ENCODE measurements around the gene ZNF473. TPM values are rescaled to one million over a fixed set of nuclear protein-coding genes. Genes with fewer than 3 reads are reported as not detected.

The ZNF473 gene
- total and polyA plus RNA-seq, 2 of the 13 experiments (the other 11 are each of a cell fraction or from before 2014, with no cell fraction given) = 5.8 to 11.9 TPM

- whole genome bisulfite sequencing (ENCODE audit: low lambda C conversion rate) = 96% methylated on average over 7 of the region's 7 CpGs
- intact Hi-C loops (cut with micrococcal nuclease; ENCODE audit: unreplicated experiment) = no loop called here
- no peak for FAIRE-seq
- H3K4me3 ChIP-seq (replicated peaks in 1 of 3; ENCODE audit: insufficient read depth in 1 of 3, low read depth in 2 of 3, low read length in 3 of 3) = no peak overlapping the region
- POLR2A ChIA-PET = no interaction called here
- no peaks in the 10 kb centered on the region for H3K9me3 ChIP-seq (ENCODE audit: low read length)
- H2AFZ ChIP-seq (ENCODE audit: low read length) = no peak overlapping the region
- TF ChIP-seq ERF (CRISPR knock-in tag; IDR thresholded peaks at IDR 0.05) = no peak
- TF ChIP-seq ELK4 (CRISPR knock-in tag; IDR thresholded peaks at IDR 0.05; ENCODE audit: borderline replicate concordance) = no peak
- TF ChIP-seq CAMTA2 (CRISPR knock-in tag; IDR thresholded peaks at IDR 0.05; ENCODE audit: borderline replicate concordance) = no peak
- TF ChIP-seq EHMT2 (IDR thresholded peaks at IDR 0.05; ENCODE audit: borderline replicate concordance, low read depth, low read length) = no peak
- TF ChIP-seq, protein P1, sequence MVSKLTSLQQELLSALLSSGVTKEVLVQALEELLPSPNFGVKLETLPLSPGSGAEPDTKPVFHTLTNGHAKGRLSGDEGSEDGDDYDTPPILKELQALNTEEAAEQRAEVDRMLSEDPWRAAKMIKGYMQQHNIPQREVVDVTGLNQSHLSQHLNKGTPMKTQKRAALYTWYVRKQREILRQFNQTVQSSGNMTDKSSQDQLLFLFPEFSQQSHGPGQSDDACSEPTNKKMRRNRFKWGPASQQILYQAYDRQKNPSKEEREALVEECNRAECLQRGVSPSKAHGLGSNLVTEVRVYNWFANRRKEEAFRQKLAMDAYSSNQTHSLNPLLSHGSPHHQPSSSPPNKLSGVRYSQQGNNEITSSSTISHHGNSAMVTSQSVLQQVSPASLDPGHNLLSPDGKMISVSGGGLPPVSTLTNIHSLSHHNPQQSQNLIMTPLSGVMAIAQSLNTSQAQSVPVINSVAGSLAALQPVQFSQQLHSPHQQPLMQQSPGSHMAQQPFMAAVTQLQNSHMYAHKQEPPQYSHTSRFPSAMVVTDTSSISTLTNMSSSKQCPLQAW (CRISPR knock-in tag; IDR thresholded peaks at IDR 0.05) = no peak
- no peak for TF ChIP-seq HNF4A (CRISPR knock-in tag; IDR thresholded peaks at IDR 0.05)
- no peak for TF ChIP-seq PAF1 (CRISPR knock-in tag; IDR thresholded peaks at IDR 0.05)
- TF ChIP-seq RBM22 (optimal IDR thresholded peaks at IDR 0.05; ENCODE audit: low read length) = no peak
- TF ChIP-seq, protein P2, sequence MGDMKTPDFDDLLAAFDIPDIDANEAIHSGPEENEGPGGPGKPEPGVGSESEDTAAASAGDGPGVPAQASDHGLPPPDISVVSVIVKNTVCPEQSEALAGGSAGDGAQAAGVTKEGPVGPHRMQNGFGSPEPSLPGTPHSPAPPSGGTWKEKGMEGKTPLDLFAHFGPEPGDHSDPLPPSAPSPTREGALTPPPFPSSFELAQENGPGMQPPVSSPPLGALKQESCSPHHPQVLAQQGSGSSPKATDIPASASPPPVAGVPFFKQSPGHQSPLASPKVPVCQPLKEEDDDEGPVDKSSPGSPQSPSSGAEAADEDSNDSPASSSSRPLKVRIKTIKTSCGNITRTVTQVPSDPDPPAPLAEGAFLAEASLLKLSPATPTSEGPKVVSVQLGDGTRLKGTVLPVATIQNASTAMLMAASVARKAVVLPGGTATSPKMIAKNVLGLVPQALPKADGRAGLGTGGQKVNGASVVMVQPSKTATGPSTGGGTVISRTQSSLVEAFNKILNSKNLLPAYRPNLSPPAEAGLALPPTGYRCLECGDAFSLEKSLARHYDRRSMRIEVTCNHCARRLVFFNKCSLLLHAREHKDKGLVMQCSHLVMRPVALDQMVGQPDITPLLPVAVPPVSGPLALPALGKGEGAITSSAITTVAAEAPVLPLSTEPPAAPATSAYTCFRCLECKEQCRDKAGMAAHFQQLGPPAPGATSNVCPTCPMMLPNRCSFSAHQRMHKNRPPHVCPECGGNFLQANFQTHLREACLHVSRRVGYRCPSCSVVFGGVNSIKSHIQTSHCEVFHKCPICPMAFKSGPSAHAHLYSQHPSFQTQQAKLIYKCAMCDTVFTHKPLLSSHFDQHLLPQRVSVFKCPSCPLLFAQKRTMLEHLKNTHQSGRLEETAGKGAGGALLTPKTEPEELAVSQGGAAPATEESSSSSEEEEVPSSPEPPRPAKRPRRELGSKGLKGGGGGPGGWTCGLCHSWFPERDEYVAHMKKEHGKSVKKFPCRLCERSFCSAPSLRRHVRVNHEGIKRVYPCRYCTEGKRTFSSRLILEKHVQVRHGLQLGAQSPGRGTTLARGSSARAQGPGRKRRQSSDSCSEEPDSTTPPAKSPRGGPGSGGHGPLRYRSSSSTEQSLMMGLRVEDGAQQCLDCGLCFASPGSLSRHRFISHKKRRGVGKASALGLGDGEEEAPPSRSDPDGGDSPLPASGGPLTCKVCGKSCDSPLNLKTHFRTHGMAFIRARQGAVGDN (CRISPR knock-in tag; IDR thresholded peaks at IDR 0.05) = no peak
- TF ChIP-seq ZKSCAN8 (CRISPR knock-in tag; IDR thresholded peaks at IDR 0.05; ENCODE audit: borderline replicate concordance) = no peak
- TF ChIP-seq NKX3-1 (CRISPR knock-in tag; IDR thresholded peaks at IDR 0.05) = no peak
- no peak for TF ChIP-seq RFX3 (CRISPR knock-in tag; IDR thresholded peaks at IDR 0.05)
- no peak for TF ChIP-seq RBFOX2 (IDR thresholded peaks at IDR 0.05; ENCODE audit: low read depth, low read length)
- TF ChIP-seq ZBTB26 (CRISPR knock-in tag; IDR thresholded peaks at IDR 0.05; ENCODE audit: borderline replicate concordance) = no peak
- TF ChIP-seq, protein P3, sequence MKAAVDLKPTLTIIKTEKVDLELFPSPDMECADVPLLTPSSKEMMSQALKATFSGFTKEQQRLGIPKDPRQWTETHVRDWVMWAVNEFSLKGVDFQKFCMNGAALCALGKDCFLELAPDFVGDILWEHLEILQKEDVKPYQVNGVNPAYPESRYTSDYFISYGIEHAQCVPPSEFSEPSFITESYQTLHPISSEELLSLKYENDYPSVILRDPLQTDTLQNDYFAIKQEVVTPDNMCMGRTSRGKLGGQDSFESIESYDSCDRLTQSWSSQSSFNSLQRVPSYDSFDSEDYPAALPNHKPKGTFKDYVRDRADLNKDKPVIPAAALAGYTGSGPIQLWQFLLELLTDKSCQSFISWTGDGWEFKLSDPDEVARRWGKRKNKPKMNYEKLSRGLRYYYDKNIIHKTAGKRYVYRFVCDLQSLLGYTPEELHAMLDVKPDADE (CRISPR knock-in tag; IDR thresholded peaks at IDR 0.05) = no peak
- no peaks in the 10 kb centered on the region for H4K20me1 ChIP-seq (ENCODE audit: insufficient read depth, low read length)
- DNase-seq (ENCODE audit: low spot score) = no peak
- in situ Hi-C loops (cut with HindIII; ENCODE audit: extremely low pct_ligation_motif_present, low pct_unique_long_range_greater_than_20kb) = no loop called here
- no TSS peak for BruUV-seq (replicated peaks)
- no peaks in the 10 kb centered on the region for H3K27me3 ChIP-seq (ENCODE audit: control insufficient read depth in 1 of 2, insufficient read depth in 2 of 2, low read length in 2 of 2)
- H3K79me2 ChIP-seq (ENCODE audit: insufficient read depth, low read length) = no peaks in the 10 kb centered on the region
- no peak overlapping the region for H3K9ac ChIP-seq (ENCODE audit: insufficient read depth, low read depth, low read length)
- peaks cover 6% of the 10 kb centered on the region for H3K4me1 ChIP-seq (ENCODE audit: insufficient read depth, low read length)
- H3K27ac ChIP-seq (ENCODE audit: extremely low read length, insufficient read depth, low read length) = no peak overlapping the region
- no peak for ATAC-seq
- CTCF ChIA-PET (ENCODE audit: low intra/inter-chr PET ratio, low total read pairs) = no interaction called here
- H3K36me3 ChIP-seq (replicated peaks in 1 of 2; ENCODE audit: control insufficient read depth in 1 of 2, insufficient read depth in 2 of 2, low read length in 2 of 2) = peaks cover 41 to 64% of the 10 kb centered on the region in 2 experiments
- H3K4me2 ChIP-seq (ENCODE audit: low read depth, low read length) = no peak overlapping the region
Observed at GRCh38 chr19:50044922-50045321, 19.1 kb downstream of the ZNF473 start.
